GOT3 (cell line): ENCODE measurements around the gene NHERF1.

Experiments
- DNase-seq: peaks from one replicate; lab custom pipeline; 2025; ENCODE audit warnings: mixed read lengths; lab: John Stamatoyannopoulos, UW

Gene NHERF1

DNA sequence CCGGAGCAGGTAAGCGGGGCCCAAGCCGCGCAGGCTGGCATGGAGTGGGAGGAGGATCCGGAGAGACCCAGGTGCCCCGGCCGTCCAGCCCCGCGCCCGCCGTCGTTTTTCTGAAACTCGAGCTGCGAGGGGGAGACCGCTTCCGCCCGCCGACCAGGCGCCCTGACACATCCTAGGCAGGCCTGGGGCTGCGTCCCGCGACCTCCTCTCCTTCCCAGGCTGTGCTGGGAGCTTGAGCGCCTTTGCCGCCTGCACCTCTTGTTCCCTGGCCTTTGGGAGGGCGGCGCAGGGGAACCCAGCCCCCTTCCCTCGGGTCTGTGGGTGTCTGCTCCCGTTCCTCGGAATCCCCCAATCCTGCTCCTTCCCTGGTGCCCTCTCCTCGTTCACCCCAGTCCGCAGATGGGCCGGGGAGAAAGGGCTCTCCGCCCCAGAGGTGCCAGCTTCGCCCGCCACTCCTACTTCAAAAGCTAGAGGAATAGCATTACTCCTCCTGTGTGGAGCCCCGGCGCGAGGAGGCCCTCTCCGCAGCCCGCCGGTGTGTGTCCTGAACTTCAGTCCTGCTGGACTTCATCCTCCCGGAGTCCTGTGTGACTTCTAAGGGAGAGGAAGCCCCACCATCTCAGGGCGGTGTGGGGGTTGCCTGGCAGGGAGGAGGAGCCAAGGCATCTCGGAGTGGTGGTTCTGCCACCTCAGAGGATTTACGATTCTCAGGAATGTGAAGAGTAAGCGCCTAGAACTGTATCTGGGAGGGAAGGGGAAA, 1.0 kb downstream of the NHERF1 start:
- DNase-seq: no peak

DNA sequence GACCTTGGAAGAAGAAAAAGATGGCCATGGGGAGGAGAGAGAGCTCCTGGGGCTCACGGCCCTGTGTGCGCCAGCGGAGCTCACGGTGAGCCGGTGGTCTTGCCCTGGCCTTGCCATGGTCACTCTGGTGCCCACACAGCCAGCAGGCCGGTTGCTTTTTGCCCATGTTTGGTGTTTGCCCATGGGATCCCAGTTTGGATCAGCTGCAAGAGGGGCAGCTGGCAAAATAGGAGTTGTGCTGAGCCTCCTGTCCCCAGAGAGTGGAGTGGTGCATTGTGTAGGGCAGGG, 1.6 kb downstream of the NHERF1 start:
- DNase-seq: no peak

DNA sequence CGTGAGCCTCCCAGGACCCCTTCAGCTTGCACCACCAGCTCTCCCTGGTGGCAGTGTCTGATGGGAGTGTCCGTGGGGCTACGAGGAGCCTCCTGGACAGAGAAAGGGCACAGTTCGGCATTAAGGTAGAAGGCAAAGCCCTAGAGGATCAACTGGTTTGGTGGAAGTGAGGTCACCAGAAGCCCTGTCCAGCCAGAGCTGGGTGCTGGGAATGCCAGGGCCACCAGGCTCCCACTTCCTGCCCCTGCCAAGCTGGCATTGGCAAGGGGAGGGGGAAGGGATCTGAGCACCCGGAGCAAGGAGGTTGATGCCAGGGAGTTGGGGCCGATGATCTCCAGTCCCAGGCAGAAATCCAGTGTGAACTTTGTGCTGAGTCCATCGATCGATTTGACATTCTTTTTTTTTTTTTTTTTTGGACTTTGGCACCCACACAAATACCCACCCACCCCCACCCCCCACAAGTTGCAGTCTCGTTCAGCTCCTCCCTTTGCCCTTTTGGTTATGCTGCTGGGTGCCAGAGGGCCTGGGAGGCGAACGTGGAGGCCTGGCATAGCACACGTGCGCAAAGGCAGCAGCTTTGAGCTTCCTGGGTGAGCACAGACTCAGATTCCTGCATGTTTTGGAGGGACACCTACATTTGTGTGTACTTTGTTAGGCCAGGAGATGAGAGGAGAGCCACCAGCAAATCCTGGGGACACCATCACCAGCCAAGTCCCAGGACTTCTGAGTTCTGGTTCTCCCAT, 2.1 kb downstream of the NHERF1 start:
- DNase-seq: no peak

DNA sequence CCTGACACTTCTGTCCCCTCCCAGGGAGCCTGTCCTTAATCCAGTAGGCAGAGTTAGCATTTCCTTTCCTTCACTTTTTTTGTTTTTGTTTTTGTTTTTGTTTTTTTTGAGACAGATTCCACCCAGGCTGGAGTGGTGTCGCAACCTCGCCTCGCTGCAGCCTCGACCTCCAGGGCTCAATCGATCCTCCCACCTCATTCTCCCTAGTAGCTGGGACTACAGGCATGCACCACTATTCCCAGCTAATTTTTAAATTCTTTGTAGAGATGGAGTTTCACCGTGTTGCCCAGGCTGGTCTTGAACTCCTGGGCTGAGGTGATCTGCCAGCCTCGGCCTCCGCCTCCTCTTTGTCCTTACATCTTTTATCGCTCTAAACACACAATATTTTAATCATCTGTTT, 4.0 kb downstream of the NHERF1 start:
- DNase-seq: no peak

DNA sequence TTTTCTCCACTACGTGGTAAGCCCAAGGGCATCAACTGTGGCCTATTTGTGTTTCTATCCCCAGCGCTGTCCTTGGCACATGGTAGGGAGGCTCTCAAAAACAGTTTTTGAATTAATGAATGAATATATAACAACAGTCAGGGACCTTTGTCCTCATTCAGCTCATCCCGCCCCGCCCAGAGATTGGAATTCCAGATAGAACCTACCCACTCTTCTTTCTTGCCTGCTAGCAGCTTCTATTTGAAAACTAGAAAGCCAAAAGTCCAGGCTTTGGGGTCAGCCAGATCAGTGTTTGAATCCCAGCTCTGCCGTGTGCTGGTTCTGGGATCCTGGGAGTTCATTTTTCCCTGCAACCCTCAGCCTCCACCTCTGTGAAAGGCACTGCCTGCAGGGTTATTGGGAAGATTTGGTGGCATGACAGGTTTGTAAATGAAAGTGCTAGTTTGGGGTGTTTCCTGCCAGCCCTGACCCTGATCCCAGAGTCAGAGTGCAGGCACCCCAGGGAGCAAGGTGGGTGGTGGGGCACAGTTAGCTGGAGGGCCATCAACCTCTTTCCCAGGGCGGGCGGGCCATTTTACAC, 4.5 kb downstream of the NHERF1 start:
- no peak for DNase-seq

GRCh38 chr17:74754832-74755231, 6.4 kb downstream of the NHERF1 start:
- no peak for DNase-seq

- no peak for DNase-seq
These were observed 7.1 kb downstream of the NHERF1 start for GRCh38 chr17:74755533-74755932.

GRCh38 chr17:74756891-74757290, 8.5 kb downstream of the NHERF1 start:
- no peak for DNase-seq

DNA sequence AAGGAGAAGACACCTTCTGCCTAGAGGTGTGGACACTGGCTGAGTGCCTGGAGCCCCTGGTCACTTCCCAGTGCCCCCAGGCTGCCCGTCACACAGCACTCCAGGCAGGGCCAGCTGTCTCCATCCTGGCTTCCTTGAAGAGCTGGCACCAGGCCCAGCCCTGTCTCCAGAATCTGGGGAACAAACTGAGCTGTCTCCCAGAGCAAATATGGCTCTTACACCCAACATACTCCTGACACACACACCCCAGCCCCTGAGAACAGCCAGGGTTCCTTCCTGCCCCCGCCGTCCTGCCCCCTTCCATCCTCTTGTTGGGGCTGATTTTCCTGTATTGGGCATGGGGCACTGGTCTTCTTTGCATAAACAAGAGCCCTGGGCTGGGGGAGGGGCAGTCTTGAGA, 9.1 kb downstream of the NHERF1 start:
- no peak for DNase-seq

GRCh38 chr17:74757931-74758847, 9.8 kb downstream of the NHERF1 start:
- no peak for DNase-seq

DNA sequence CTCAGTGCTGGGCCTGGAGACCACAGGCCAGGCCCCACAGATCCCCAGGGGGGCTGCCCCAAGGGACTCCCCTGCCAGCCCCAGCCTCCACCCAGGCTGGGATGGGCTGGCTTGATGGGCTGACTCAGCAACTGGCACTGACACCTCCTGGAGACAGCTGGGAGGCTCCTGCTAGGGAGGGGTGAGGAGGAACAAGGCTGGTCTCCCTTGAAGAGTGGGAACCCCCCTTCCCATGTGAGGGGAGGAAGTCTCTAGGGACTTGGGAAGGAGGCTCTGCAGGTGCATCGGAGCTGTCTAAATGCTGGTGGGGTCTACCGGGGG, 10.4 kb downstream of the NHERF1 start:
- DNase-seq: no peak

DNA sequence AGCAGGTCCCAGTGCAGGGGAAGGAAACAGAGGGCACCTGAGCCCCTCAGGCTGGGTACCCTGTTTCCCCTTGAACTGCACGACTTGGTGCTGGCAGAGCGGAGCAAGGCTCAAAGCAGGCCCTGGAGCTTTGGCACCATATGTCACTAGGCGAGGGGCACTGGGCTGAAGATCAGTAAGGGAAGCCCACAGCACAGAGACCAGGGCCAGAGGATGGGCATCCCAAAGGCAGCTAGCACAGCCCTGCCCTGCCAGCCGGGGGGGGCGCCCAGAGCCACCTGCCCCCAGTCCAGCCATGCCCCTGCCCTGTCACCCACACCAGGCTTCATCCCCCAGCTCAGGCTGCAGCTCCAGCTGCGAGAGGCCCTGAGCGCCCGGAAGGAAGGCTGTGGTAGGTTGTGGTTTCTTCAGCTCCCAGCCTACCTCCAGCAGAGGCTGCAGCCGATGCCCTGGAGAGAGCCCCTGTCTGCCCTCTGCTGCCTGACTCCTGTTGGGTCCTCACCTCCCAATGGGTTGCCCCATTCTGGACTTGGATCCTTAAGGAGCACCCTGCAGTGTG, 10.9 kb downstream of the NHERF1 start:
- no peak for DNase-seq

GRCh38 chr17:74759941-74760340, 11.5 kb downstream of the NHERF1 start:
- no peak for DNase-seq

GRCh38 chr17:74760404-74761105, 12.1 kb downstream of the NHERF1 start:
- DNase-seq: no peak

GRCh38 chr17:74761419-74761818, 13.0 kb downstream of the NHERF1 start:
- DNase-seq: no peak

- no peak for DNase-seq
These were observed 13.5 kb downstream of the NHERF1 start for GRCh38 chr17:74761931-74762330.

DNA sequence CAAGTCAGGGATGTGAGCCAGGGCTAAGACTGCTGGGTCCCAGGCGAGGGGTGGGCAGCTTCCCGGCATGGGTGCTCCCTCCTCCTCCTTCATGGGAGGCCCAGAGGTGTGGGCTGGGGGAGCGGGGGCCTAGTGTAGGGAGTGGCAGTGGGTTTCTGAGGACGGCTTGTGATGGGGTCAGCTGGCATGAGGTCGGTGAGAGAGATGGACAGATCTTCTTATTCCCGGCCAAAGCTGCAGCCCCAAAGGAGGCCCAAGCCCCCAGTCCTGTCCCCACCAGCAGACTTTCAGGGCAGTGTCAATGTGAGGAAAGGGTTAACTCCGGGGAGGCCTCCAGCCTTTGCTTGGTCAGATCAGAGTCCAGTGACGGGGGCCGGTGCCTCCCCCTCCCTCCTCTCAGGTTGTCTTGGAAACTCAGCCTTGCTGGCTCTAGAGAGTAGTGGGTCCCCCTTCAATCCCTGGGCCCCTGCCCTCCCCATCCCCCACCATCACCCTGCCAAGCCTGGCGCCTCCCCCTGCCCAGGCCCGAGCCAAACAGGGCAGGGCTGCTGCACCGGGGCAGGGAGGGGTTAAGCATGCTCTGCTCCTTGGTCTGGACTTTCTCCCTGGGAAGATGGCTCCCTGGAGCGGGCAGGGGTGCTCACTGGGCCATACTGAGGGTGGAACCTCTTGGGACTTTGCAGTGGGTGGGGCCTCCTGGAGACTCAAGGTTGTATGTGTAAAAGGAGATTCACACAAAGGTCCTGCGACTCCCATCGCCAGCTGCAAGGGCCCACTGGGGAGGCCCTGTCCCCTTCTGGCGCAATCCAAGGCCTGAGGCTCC, 15.3 kb downstream of the NHERF1 start:
- no peak for DNase-seq

- no peak for DNase-seq
These were observed 16.4 kb downstream of the NHERF1 start for GRCh38 chr17:74764751-74765286.

GRCh38 chr17:74766413-74766812, 18.0 kb downstream of the NHERF1 start:
- no peak for DNase-seq

DNA sequence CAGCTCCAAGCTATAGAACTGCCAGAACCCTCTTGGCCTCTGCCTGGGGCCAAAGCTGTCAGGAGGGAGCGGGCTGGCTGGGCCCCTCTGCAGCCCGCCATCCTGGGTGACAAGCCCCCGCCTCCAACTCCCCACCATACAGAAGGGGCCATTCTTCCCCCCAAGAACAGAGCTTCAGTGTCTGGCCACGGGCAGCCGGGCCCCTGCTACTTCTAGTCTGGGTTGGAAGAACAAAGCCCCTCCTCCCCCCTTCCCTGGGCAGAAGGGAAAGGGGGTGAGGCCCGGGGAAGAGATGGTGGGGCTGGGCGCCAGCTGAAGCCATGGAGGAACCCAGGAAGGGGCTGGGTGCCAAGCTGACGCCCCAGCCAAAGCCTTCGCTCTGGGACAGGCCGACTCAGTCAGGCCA, 18.7 kb downstream of the NHERF1 start:
- DNase-seq: no peak
